B cell (primary cell): ENCODE measurements around the gene GRIN2D. TPM values are rescaled to one million over a fixed set of nuclear protein-coding genes. Genes with fewer than 3 reads are reported as not detected.

Experiments
- ATAC-seq: fragments of 200-7000 bp; cut with Tn5 transposase; one replicate; pipeline ENCODE4 v1.10.0; 2021; ENCODE audit warnings: low read depth, mild to moderate bottlenecking, moderate number of reproducible peaks, moderate library complexity
- CTCF ChIA-PET: fragments of 350-600 bp; sonication (Branson Sonifier 250); formaldehyde crosslinking; loops from one replicate; lab custom pipeline; 2021; ENCODE audit warnings: antibody characterized with exemption, inconsistent platforms; lab: Charles Lee
- POLR2A ChIA-PET: fragments of 350-600 bp; sonication (Branson Sonifier 250); formaldehyde crosslinking; loops from one replicate; lab custom pipeline; 2021; ENCODE audit warnings: antibody characterized with exemption; lab: Charles Lee
- DNase-seq: peaks from one replicate; pipeline ENCODE4 v3.0.0; 2013
- H2AFZ ChIP-seq: 2 replicates; pipeline ENCODE4 v1.6.1; 2012; ENCODE audit warnings: mild to moderate bottlenecking, low read depth, low read length; ENCODE audit not compliant: insufficient read depth, poor library complexity, severe bottlenecking
- H3K27ac ChIP-seq, 2 donors: 1 replicate in 1 of 2; 2 replicates in 1 of 2; pipeline ENCODE4 v1.5.1; 2012 to 2013; ENCODE audit warnings: low read length in 2 of 2, mild to moderate bottlenecking in 2 of 2, moderate library complexity in 1 of 2
- H3K27me3 ChIP-seq, 4 experiments: fragments of 200-600 bp in 1 of 4; sonication (generic) in 1 of 4; replicated peaks in 1 of 4; 1 replicate in 2 of 4; 2 replicates in 2 of 4; pipeline versions ENCODE4 v1.6.1 to v1.7.0; 2013 to 2016; ENCODE audit warnings: low read length in 3 of 4, mild to moderate bottlenecking in 2 of 4, mixed read lengths in 1 of 4, moderate library complexity in 1 of 4; ENCODE audit not compliant: insufficient read depth in 4 of 4, control insufficient read depth in 3 of 4; ENCODE audit errors: control extremely low read depth in 1 of 4
- H3K36me3 ChIP-seq, 2 experiments: replicated peaks in 1 of 2; 1 replicate in 1 of 2; 2 replicates in 1 of 2; pipeline versions ENCODE4 v1.6.1 to v1.7.1; 2013; ENCODE audit warnings: low read length in 1 of 2; ENCODE audit not compliant: insufficient read depth in 2 of 2, control insufficient read depth in 1 of 2; ENCODE audit errors: control extremely low read depth in 1 of 2, extremely low read depth in 1 of 2
- H3K4me1 ChIP-seq, 2 donors: fragments of 200-600 bp in 1 of 2; sonication (generic) in 1 of 2; 1 replicate in 1 of 2; 2 replicates in 1 of 2; pipeline versions ENCODE4 v1.5.1 to v1.6.1; 2013 to 2017; ENCODE audit warnings: low read length in 2 of 2; ENCODE audit not compliant: control insufficient read depth in 2 of 2, insufficient read depth in 2 of 2
- H3K4me2 ChIP-seq: replicated peaks from 2 replicates; pipeline ENCODE3; 2012; ENCODE audit warnings: mild to moderate bottlenecking, low read depth, low read length; ENCODE audit not compliant: poor library complexity, severe bottlenecking
- H3K4me3 ChIP-seq, 5 experiments: fragments of 200-600 bp in 1 of 5; sonication (generic) in 1 of 5; 1 replicate in 3 of 5; 2 replicates in 2 of 5; pipeline versions ENCODE4 v1.5.1 to v1.7.0; 2011 to 2016; ENCODE audit warnings: low read length in 4 of 5, mild to moderate bottlenecking in 4 of 5, low read depth in 2 of 5, control low read depth in 1 of 5, moderate library complexity in 1 of 5; ENCODE audit not compliant: insufficient read depth in 1 of 5; ENCODE audit errors: control extremely low read depth in 1 of 5, extremely low read depth in 1 of 5
- H3K79me2 ChIP-seq: fragments of 200-600 bp; sonication (generic); one replicate; pipeline ENCODE4 v1.6.0; 2016; ENCODE audit warnings: low read length; ENCODE audit not compliant: control insufficient read depth, insufficient read depth
- H3K9ac ChIP-seq: fragments of 200-600 bp; sonication (generic); 2 replicates; pipeline ENCODE4 v1.6.1; 2017; ENCODE audit warnings: mild to moderate bottlenecking, low read length, moderate library complexity
- H3K9me3 ChIP-seq, 3 donors: one replicate each; pipeline versions ENCODE4 v1.6.1 to v1.7.1; 2013; ENCODE audit warnings: low read length in 2 of 3; ENCODE audit not compliant: control insufficient read depth in 2 of 3, insufficient read depth in 1 of 3; ENCODE audit errors: control extremely low read depth in 1 of 3
- H4K20me1 ChIP-seq: 2 replicates; pipeline ENCODE4 v1.6.0; 2012; ENCODE audit warnings: mild to moderate bottlenecking, low read length; ENCODE audit not compliant: insufficient read depth, control insufficient read depth, poor library complexity, severe bottlenecking
- H3K27ac Mint-ChIP-seq: one replicate; pipeline ENCODE4 v1.8.0; 2021; ENCODE audit warnings: mixed read lengths
- H3K27me3 Mint-ChIP-seq: one replicate; pipeline ENCODE4 v1.8.0; 2021; ENCODE audit warnings: mixed read lengths
- H3K4me1 Mint-ChIP-seq: one replicate; pipeline ENCODE4 v1.8.0; 2021; ENCODE audit warnings: mixed read lengths
- H3K4me3 Mint-ChIP-seq: one replicate; pipeline ENCODE4 v1.8.0; 2021; ENCODE audit warnings: mixed read lengths
- H3K9me3 Mint-ChIP-seq: one replicate; pipeline ENCODE4 v1.8.0; 2022; ENCODE audit warnings: mixed read lengths; ENCODE audit not compliant: insufficient read depth
- CTCF ChIP-seq: fragments of 200-600 bp; IDR thresholded peaks from one replicate; pipeline ENCODE4 v1.8.0; 2022; ENCODE audit warnings: antibody characterized with exemption, mild to moderate bottlenecking
- EZH2 ChIP-seq: IDR thresholded peaks from 2 replicates; pipeline ENCODE4 v1.6.1; 2012; ENCODE audit warnings: borderline replicate concordance, low read depth, mild to moderate bottlenecking, moderate library complexity, low read length; ENCODE audit not compliant: insufficient read depth, poor library complexity, severe bottlenecking
- WGBS: methylation state at CpG from one replicate; pipeline ENCODE4 v1.1.5; 2013; ENCODE audit warnings: missing lambda C conversion rate; ENCODE audit not compliant: insufficient coverage; 5-methylcytosine and 5-hydroxymethylcytosine counted together
- intact Hi-C: fragments of 100-400 bp; cut with micrococcal nuclease; formaldehyde crosslinking; loops from one replicate; pipeline ENCODE4 v1.10.0; 2022
- polyA plus RNA-seq: library from polyadenylated mRNA; depleted of rRNA; stranded (reverse); fragments of >200 nt; gene quantifications from 2 replicates; pipeline ENCODE4 v1.2.3, GENCODE V29; 2012
- total RNA-seq, 2 donors: library from RNA; stranded (reverse); fragments of 120-200 nt in 1 of 2; gene quantifications; 1 replicate in 1 of 2; 2 replicates in 1 of 2; pipeline versions ENCODE4 v1.2.3 to v1.2.4, GENCODE V29; 2013 to 2022

GRIN2D gene
- total and polyA plus RNA-seq, 2 donors (not counting 1 experiment from before 2014, with no cell fraction given): not detected

- no peak overlapping the region for H3K4me3 Mint-ChIP-seq
These were observed 35.2 kb downstream of the GRIN2D start for GRCh38 chr19:48428670-48429069.

GRCh38 chr19:48433337-48433736 is 39.9 kb downstream of the GRIN2D start:
- intact Hi-C loops: no loop called here
- WGBS: 49% methylated on average over 5 of the region's 8 CpGs
- peaks cover 0 to 13% (median 4%) of the 10 kb centered on the region in 4 experiments for H3K27me3 ChIP-seq
- no peaks in the 10 kb centered on the region for H3K4me1 ChIP-seq
- Mint-ChIP-seq H3K27me3 (peaks cover 34% of the 10 kb centered on the region), H3K9me3 (no peaks in the 10 kb centered on the region), H3K4me1 (no peaks in the 10 kb centered on the region), H3K27ac (no peak overlapping the region), H3K4me3 (no peak overlapping the region)
- no peak overlapping the region for H3K4me2 ChIP-seq
- no peak overlapping the region for H2AFZ ChIP-seq
- CTCF ChIA-PET: no interaction called here
- ATAC-seq (no peak), DNase-seq (no peak)
- no peak overlapping the region for H3K4me3 ChIP-seq
- H4K20me1 ChIP-seq: no peaks in the 10 kb centered on the region
- POLR2A ChIA-PET: interaction anchor here (0.6 kb wide), 1 partner anchor 86 kb away, joined by 3 read pairs; no protein-coding TSS in a partner anchor
- TF ChIP-seq EZH2: no peak
- TF ChIP-seq CTCF: no peak
- peaks cover 0 to 1% (median 0%) of the 10 kb centered on the region in 3 donors for H3K9me3 ChIP-seq
- no peak overlapping the region for H3K27ac ChIP-seq
- no peak overlapping the region for H3K9ac ChIP-seq
- no peaks in the 10 kb centered on the region for H3K79me2 ChIP-seq
- no peaks in the 10 kb centered on the region for H3K36me3 ChIP-seq

More at GRCh38 chr19:48428670-48429069, 35.2 kb downstream of the GRIN2D start:
- no CpG with 5 or more reads among the region's 1 CpG for WGBS
- no peak overlapping the region for H3K4me3 ChIP-seq
- peaks cover 3% of the 10 kb centered on the region in 2 donors for H3K4me1 ChIP-seq
- H3K27me3 ChIP-seq: no peaks in the 10 kb centered on the region
- H3K9me3 Mint-ChIP-seq: no peaks in the 10 kb centered on the region
- H2AFZ ChIP-seq: no peak overlapping the region
- H3K36me3 ChIP-seq: no peaks in the 10 kb centered on the region
- H3K27ac ChIP-seq: no peak overlapping the region
- no peak overlapping the region for H3K9ac ChIP-seq
- H3K27ac Mint-ChIP-seq: no peak overlapping the region
- H3K9me3 ChIP-seq: peaks cover 0 to 1% (median 0%) of the 10 kb centered on the region in 3 donors
- peaks cover 11% of the 10 kb centered on the region for H3K27me3 Mint-ChIP-seq
- H4K20me1 ChIP-seq: no peaks in the 10 kb centered on the region
- H3K4me1 Mint-ChIP-seq: peaks cover 5% of the 10 kb centered on the region
- TF ChIP-seq CTCF: no peak
- TF ChIP-seq EZH2: no peak
- no peak overlapping the region for H3K4me2 ChIP-seq
- no peaks in the 10 kb centered on the region for H3K79me2 ChIP-seq
- DNase-seq (no peak), ATAC-seq (no peak)
- CTCF ChIA-PET: interaction anchor here (1.5 kb wide), 1 partner anchor 155 kb away, joined by 3 read pairs; no protein-coding TSS in a partner anchor
- intact Hi-C loops: no loop called here
- POLR2A ChIA-PET: interaction anchor here (0.7 kb wide), 1 partner anchor 635 kb away, joined by 3 read pairs; no protein-coding TSS in a partner anchor
